ENCODE data around the gene DENND4A.

DNA sequence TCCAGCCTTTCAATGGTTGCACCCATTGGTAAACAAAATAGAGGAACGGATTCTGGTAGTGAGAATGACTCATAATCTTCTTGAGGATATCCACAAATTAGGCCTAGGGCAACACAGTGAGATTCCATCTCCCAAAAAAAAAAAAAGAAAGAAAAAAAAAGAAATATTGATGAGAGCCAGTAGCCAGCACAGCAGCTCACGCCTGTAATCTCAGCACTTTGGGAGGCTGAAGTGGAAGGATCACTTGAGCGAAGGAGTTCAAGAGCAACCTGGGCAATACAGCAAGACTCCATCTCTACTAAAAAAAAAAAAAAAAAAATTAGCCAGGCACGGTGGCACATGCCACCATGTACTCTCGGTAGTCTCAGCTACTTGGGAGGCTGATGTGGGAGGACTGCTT is 51.9 kb downstream of the DENND4A start:
- TF ChIP-seq POLR2AphosphoS5 (IDR thresholded peaks at IDR 0.05) (no peak), POLR2A (IDR thresholded peaks at IDR 0.05; ENCODE audit: low read depth) (no peak)
- TF ChIP-seq, protein P1, sequence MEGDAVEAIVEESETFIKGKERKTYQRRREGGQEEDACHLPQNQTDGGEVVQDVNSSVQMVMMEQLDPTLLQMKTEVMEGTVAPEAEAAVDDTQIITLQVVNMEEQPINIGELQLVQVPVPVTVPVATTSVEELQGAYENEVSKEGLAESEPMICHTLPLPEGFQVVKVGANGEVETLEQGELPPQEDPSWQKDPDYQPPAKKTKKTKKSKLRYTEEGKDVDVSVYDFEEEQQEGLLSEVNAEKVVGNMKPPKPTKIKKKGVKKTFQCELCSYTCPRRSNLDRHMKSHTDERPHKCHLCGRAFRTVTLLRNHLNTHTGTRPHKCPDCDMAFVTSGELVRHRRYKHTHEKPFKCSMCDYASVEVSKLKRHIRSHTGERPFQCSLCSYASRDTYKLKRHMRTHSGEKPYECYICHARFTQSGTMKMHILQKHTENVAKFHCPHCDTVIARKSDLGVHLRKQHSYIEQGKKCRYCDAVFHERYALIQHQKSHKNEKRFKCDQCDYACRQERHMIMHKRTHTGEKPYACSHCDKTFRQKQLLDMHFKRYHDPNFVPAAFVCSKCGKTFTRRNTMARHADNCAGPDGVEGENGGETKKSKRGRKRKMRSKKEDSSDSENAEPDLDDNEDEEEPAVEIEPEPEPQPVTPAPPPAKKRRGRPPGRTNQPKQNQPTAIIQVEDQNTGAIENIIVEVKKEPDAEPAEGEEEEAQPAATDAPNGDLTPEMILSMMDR (IDR thresholded peaks at IDR 0.05), result no peak
